H9 (cell line): ENCODE measurements around the gene OMD. TPM values are rescaled to one million over a fixed set of nuclear protein-coding genes. Genes with fewer than 3 reads are reported as not detected.

ENCODE experiments used
- DNase-seq: peaks from one replicate; pipeline ENCODE4 v3.0.0-alpha.2; 2017
- H2AFZ ChIP-seq: one replicate; pipeline ENCODE4 v1.6.1; 2013; ENCODE audit warnings: mild to moderate bottlenecking, low read length, control low read depth, moderate library complexity
- H2AK5ac ChIP-seq: 2 replicates; pipeline ENCODE4 v1.6.1; 2013; ENCODE audit warnings: low read length, control low read depth, mixed read lengths; ENCODE audit not compliant: insufficient read length
- H2BK120ac ChIP-seq: one replicate; pipeline ENCODE4 v1.6.1; 2013; ENCODE audit warnings: low read depth, mild to moderate bottlenecking, low read length, control low read depth, inconsistent platforms; ENCODE audit not compliant: poor library complexity, severe bottlenecking
- H2BK12ac ChIP-seq: 2 replicates; pipeline ENCODE4 v1.6.1; 2013; ENCODE audit warnings: low read length, control low read depth, mixed read lengths, low read depth; ENCODE audit not compliant: insufficient read length
- H2BK15ac ChIP-seq: 2 replicates; pipeline ENCODE4 v1.6.1; 2013; ENCODE audit warnings: low read depth, low read length, control low read depth
- H2BK20ac ChIP-seq: one replicate; pipeline ENCODE4 v1.6.1; 2013; ENCODE audit warnings: low read depth, mild to moderate bottlenecking, low read length, control low read depth, inconsistent platforms; ENCODE audit not compliant: poor library complexity, severe bottlenecking
- H2BK5ac ChIP-seq: 2 replicates; pipeline ENCODE4 v1.6.1; 2013; ENCODE audit warnings: low read length, control low read depth, mixed read lengths; ENCODE audit not compliant: insufficient read length
- H3K14ac ChIP-seq: 2 replicates; pipeline ENCODE4 v1.6.1; 2013; ENCODE audit warnings: low read length, control low read depth; ENCODE audit not compliant: insufficient read depth
- H3K18ac ChIP-seq: 2 replicates; pipeline ENCODE4 v1.6.1; 2013; ENCODE audit warnings: low read depth, mild to moderate bottlenecking, mixed read lengths, low read length, control low read depth; ENCODE audit not compliant: insufficient read length
- H3K23ac ChIP-seq: 2 replicates; pipeline ENCODE4 v1.6.1; 2013; ENCODE audit warnings: low read length, control low read depth, mixed read lengths, low read depth; ENCODE audit not compliant: insufficient read length
- H3K23me2 ChIP-seq: 2 replicates; pipeline ENCODE4 v1.6.1; 2013; ENCODE audit warnings: low read depth, mild to moderate bottlenecking, mixed read lengths, low read length, control low read depth; ENCODE audit not compliant: insufficient read length, poor library complexity, severe bottlenecking
- H3K27ac ChIP-seq: 2 replicates; pipeline ENCODE4 v1.5.1; 2013; ENCODE audit warnings: low read length, control low read depth, mixed read lengths, low read depth; ENCODE audit not compliant: insufficient read length
- H3K27me3 ChIP-seq: 2 replicates; pipeline ENCODE4 v1.6.1; 2013; ENCODE audit warnings: low read length, control low read depth, inconsistent platforms; ENCODE audit not compliant: insufficient read depth
- H3K4ac ChIP-seq: 2 replicates; pipeline ENCODE4 v1.6.1; 2013; ENCODE audit warnings: low read depth, mild to moderate bottlenecking, control low read depth, inconsistent platforms, low read length, moderate library complexity
- H3K4me1 ChIP-seq: 2 replicates; pipeline ENCODE4 v1.6.1; 2013; ENCODE audit warnings: low read length, control low read depth, inconsistent platforms; ENCODE audit not compliant: insufficient read depth
- H3K4me2 ChIP-seq: 2 replicates; pipeline ENCODE4 v1.6.1; 2013; ENCODE audit warnings: low read length, control low read depth, mixed read lengths; ENCODE audit not compliant: insufficient read length, insufficient read depth
- H3K56ac ChIP-seq: 2 replicates; pipeline ENCODE4 v1.6.1; 2013; ENCODE audit warnings: low read depth, mild to moderate bottlenecking, mixed read lengths, low read length, control low read depth; ENCODE audit not compliant: insufficient read length
- H3K79me1 ChIP-seq: 2 replicates; pipeline ENCODE4 v1.6.1; 2013; ENCODE audit warnings: low read depth, mild to moderate bottlenecking, moderate library complexity, low read length, control low read depth, inconsistent platforms; ENCODE audit not compliant: insufficient read depth, poor library complexity, severe bottlenecking
- H3K79me2 ChIP-seq: 2 replicates; pipeline ENCODE4 v1.6.1; 2013; ENCODE audit warnings: low read length, control low read depth, inconsistent platforms; ENCODE audit not compliant: insufficient read depth
- H3K9ac ChIP-seq: 2 replicates; pipeline ENCODE4 v1.6.1; 2013; ENCODE audit warnings: low read length, control low read depth, mixed read lengths; ENCODE audit not compliant: insufficient read length; ENCODE audit errors: extremely low read depth
- H3K9me3 ChIP-seq: one replicate; pipeline ENCODE4 v1.6.1; 2013; ENCODE audit warnings: low read depth, low read length, inconsistent platforms; ENCODE audit not compliant: control insufficient read depth
- H3T11ph ChIP-seq: one replicate; pipeline ENCODE4 v1.6.1; 2013; ENCODE audit warnings: mild to moderate bottlenecking, low read length, control low read depth, inconsistent platforms
- H4K20me1 ChIP-seq: one replicate; pipeline ENCODE4 v1.6.1; 2013; ENCODE audit not compliant: control insufficient read depth, insufficient read length, insufficient read depth
- H4K5ac ChIP-seq: 2 replicates; pipeline ENCODE4 v1.6.1; 2013; ENCODE audit warnings: low read depth, mild to moderate bottlenecking, mixed read lengths, low read length, control low read depth; ENCODE audit not compliant: insufficient read length
- H4K8ac ChIP-seq: replicated peaks from 2 replicates; pipeline ENCODE4 v1.6.1; 2013; ENCODE audit warnings: low read length, control low read depth, mixed read lengths, low read depth; ENCODE audit not compliant: insufficient read length
- H4K91ac ChIP-seq: 2 replicates; pipeline ENCODE4 v1.6.1; 2013; ENCODE audit warnings: low read depth, mild to moderate bottlenecking, moderate library complexity, mixed read lengths, low read length, control low read depth; ENCODE audit not compliant: insufficient read length
- H3K27ac Mint-ChIP-seq, 3 experiments: 2 replicates in 2 of 3; 3 replicates in 1 of 3; pipeline ENCODE4 v1.8.0; 2020 to 2021; ENCODE audit warnings: mixed read lengths in 3 of 3, mild to moderate bottlenecking in 1 of 3, moderate library complexity in 1 of 3
- H3K27me3 Mint-ChIP-seq: 2 replicates; pipeline ENCODE4 v1.8.0; 2021; ENCODE audit warnings: low read depth, mild to moderate bottlenecking, moderate library complexity, mixed read lengths
- H3K36me3 Mint-ChIP-seq, 3 experiments: 2 replicates in 2 of 3; 3 replicates in 1 of 3; pipeline ENCODE4 v1.8.0; 2020 to 2021; ENCODE audit warnings: low read depth in 3 of 3, mixed read lengths in 3 of 3; ENCODE audit not compliant: insufficient read depth in 1 of 3
- H3K4me1 Mint-ChIP-seq, 2 experiments: 2 replicates each; pipeline ENCODE4 v1.8.0; 2020; ENCODE audit warnings: mixed read lengths in 2 of 2
- H3K4me3 Mint-ChIP-seq, 2 experiments: 2 replicates in 1 of 2; 3 replicates in 1 of 2; pipeline ENCODE4 v1.8.0; 2020 to 2021; ENCODE audit warnings: mild to moderate bottlenecking in 2 of 2, mixed read lengths in 2 of 2, moderate library complexity in 1 of 2
- H3K9me3 Mint-ChIP-seq, 2 experiments: 2 replicates in 1 of 2; 3 replicates in 1 of 2; pipeline ENCODE4 v1.8.0; 2020; ENCODE audit warnings: mild to moderate bottlenecking in 2 of 2, mixed read lengths in 2 of 2, moderate library complexity in 1 of 2
- WGBS: extraction: QIAGEN DNeasy Blood & Tissue Kit; methylation state at CpG from one replicate; pipeline ENCODE4 v1.1.7; 2013; ENCODE audit warnings: missing lambda C conversion rate, low lambda C conversion rate, mixed read lengths; ENCODE audit not compliant: insufficient read length; ENCODE audit errors: extremely low coverage; 5-methylcytosine and 5-hydroxymethylcytosine counted together
- total RNA-seq: library from RNA; stranded (reverse); gene quantifications from 2 replicates; pipeline ENCODE4 v1.2.1, GENCODE V29; 2021
- TF ChIP-seq, protein P1 (sequence below): fragments of 200-600 bp; sonication (generic); conservative IDR thresholded peaks from 3 replicates; pipeline ENCODE4 v1.8.0; 2021; ENCODE audit warnings: antibody characterized with exemption, mild to moderate bottlenecking

OMD gene
- total RNA-seq, 1 experiment from 2014 or later = not detected

DNA sequence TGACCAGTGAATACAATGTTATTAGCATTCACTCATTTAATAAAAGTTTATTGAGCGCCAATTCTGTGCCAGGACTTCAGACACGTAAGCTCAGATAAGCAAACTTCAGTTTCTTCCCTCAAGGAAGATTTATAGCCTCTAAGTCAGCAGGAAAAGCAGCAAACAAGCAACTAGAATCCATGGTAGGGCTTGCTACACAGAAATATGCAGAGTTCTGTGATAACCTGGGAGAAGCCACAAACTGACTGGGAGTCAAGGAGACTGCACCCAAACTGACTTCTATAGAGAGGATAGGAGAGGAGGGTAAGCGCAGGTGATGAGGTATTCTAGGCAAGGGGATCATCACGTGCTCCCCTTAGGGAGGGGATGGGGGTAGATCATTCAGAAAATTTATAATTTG, 18.5 kb downstream of the OMD start:
- H3K4me2 ChIP-seq = no peak overlapping the region
- no peaks in the 10 kb centered on the region for H3K27me3 Mint-ChIP-seq
- no peak overlapping the region for H2BK15ac ChIP-seq
- no peak overlapping the region for H2AK5ac ChIP-seq
- H3K27me3 ChIP-seq = no peaks in the 10 kb centered on the region
- 0 out of 4 replicates have a peak, but pooled peaks cover 0 to 3% of the 10 kb centered on the region in 2 experiments for H3K4me1 Mint-ChIP-seq
- no peak overlapping the region for H2BK12ac ChIP-seq
- no peaks in the 10 kb centered on the region for H4K20me1 ChIP-seq
- no peak overlapping the region for H2BK20ac ChIP-seq
- WGBS = no CpG with 5 or more reads among the region's 4 CpGs
- no peak overlapping the region for H3K27ac ChIP-seq
- H4K91ac ChIP-seq = no peak overlapping the region
- H3K36me3 Mint-ChIP-seq = no peaks in the 10 kb centered on the region
- H3K18ac ChIP-seq = no peak overlapping the region
- H3K4me3 Mint-ChIP-seq = no peak overlapping the region
- no peaks in the 10 kb centered on the region for H3K9me3 Mint-ChIP-seq
- no peak overlapping the region for H4K5ac ChIP-seq
- H2BK5ac ChIP-seq = no peak overlapping the region
- H3K23ac ChIP-seq = no peak overlapping the region
- no peak overlapping the region for H3K4ac ChIP-seq
- H2AFZ ChIP-seq = no peak overlapping the region
- no peaks in the 10 kb centered on the region for H3K4me1 ChIP-seq
- no peak overlapping the region for H3K14ac ChIP-seq
- H4K8ac ChIP-seq = no peak overlapping the region
- DNase-seq = no peak
- no peak overlapping the region for H3K56ac ChIP-seq
- H2BK120ac ChIP-seq = no peak overlapping the region
- no peaks in the 10 kb centered on the region for H3K79me2 ChIP-seq
- no peaks in the 10 kb centered on the region for H3K9me3 ChIP-seq
- H3T11ph ChIP-seq = no peak overlapping the region
- no peak overlapping the region for H3K27ac Mint-ChIP-seq
- H3K23me2 ChIP-seq = no peaks in the 10 kb centered on the region
- TF ChIP-seq, protein P1, sequence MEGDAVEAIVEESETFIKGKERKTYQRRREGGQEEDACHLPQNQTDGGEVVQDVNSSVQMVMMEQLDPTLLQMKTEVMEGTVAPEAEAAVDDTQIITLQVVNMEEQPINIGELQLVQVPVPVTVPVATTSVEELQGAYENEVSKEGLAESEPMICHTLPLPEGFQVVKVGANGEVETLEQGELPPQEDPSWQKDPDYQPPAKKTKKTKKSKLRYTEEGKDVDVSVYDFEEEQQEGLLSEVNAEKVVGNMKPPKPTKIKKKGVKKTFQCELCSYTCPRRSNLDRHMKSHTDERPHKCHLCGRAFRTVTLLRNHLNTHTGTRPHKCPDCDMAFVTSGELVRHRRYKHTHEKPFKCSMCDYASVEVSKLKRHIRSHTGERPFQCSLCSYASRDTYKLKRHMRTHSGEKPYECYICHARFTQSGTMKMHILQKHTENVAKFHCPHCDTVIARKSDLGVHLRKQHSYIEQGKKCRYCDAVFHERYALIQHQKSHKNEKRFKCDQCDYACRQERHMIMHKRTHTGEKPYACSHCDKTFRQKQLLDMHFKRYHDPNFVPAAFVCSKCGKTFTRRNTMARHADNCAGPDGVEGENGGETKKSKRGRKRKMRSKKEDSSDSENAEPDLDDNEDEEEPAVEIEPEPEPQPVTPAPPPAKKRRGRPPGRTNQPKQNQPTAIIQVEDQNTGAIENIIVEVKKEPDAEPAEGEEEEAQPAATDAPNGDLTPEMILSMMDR = no peak
- H3K79me1 ChIP-seq = no peaks in the 10 kb centered on the region
- H3K9ac ChIP-seq = no peak overlapping the region
